GM23338 (cell line): ENCODE data around the gene TEKT5. TPM values are rescaled to one million over a fixed set of nuclear protein-coding genes. Genes with fewer than 3 reads are reported as not detected.

Experiments used
- ATAC-seq: fragments of 200-7000 bp; cut with Tn5 transposase; 3 replicates; pipeline ENCODE4 v1.9.1; 2020
- DNase-seq: peaks from one replicate; pipeline ENCODE4 v3.0.0-alpha.2; 2015; ENCODE audit warnings: low spot score
- H2AFZ ChIP-seq: fragments of 200-600 bp; sonication (generic); 2 replicates; pipeline ENCODE4 v1.8.0; 2016; ENCODE audit warnings: antibody characterized with exemption, mild to moderate bottlenecking, moderate library complexity
- H3F3A ChIP-seq: fragments of 200-600 bp; sonication (generic); replicated peaks from 2 replicates; pipeline ENCODE4 v1.8.0; 2017; ENCODE audit warnings: antibody characterized with exemption, mixed run types, low read depth
- H3K27ac ChIP-seq: fragments of 200-600 bp; sonication (generic); 2 replicates; pipeline ENCODE4 v1.6.1; 2016; ENCODE audit warnings: low read depth
- H3K27me3 ChIP-seq: fragments of 200-600 bp; sonication (generic); 2 replicates; pipeline ENCODE4 v1.8.0; 2016; ENCODE audit warnings: mild to moderate bottlenecking, mixed run types, moderate library complexity; ENCODE audit not compliant: insufficient read depth
- H3K36me3 ChIP-seq: fragments of 200-600 bp; sonication (generic); 2 replicates; pipeline ENCODE4 v1.8.0; 2016; ENCODE audit warnings: mild to moderate bottlenecking; ENCODE audit not compliant: insufficient read depth
- H3K4me1 ChIP-seq: fragments of 200-600 bp; sonication (generic); 2 replicates; pipeline ENCODE4 v1.8.0; 2016; ENCODE audit warnings: mild to moderate bottlenecking, moderate library complexity; ENCODE audit not compliant: insufficient read depth
- H3K4me2 ChIP-seq: fragments of 200-600 bp; sonication (generic); 2 replicates; pipeline ENCODE4 v1.7.1; 2017; ENCODE audit warnings: mixed run types
- H3K4me3 ChIP-seq: fragments of 200-600 bp; sonication (generic); 2 replicates; pipeline ENCODE4 v1.6.1; 2016; ENCODE audit warnings: mixed run types
- H3K79me2 ChIP-seq: fragments of 200-600 bp; sonication (generic); replicated peaks from 2 replicates; pipeline ENCODE4 v1.8.0; 2017; ENCODE audit warnings: mild to moderate bottlenecking; ENCODE audit not compliant: insufficient read depth
- H3K9me2 ChIP-seq: fragments of 200-600 bp; sonication (generic); 2 replicates; pipeline ENCODE4 v1.8.0; 2017; ENCODE audit not compliant: insufficient read depth
- H4K20me1 ChIP-seq: fragments of 200-600 bp; sonication (generic); replicated peaks from 2 replicates; pipeline ENCODE4 v1.8.0; 2017; ENCODE audit warnings: mild to moderate bottlenecking; ENCODE audit not compliant: insufficient read depth
- H3K27ac Mint-ChIP-seq: 2 replicates; pipeline ENCODE4 v1.8.0; 2020; ENCODE audit warnings: inconsistent platforms, mild to moderate bottlenecking, moderate library complexity, mixed read lengths
- H3K27me3 Mint-ChIP-seq: 3 replicates; pipeline ENCODE4 v1.8.0; 2022; ENCODE audit warnings: low read depth, mild to moderate bottlenecking, moderate library complexity, mixed read lengths, inconsistent platforms; ENCODE audit not compliant: insufficient read depth, poor library complexity
- H3K36me3 Mint-ChIP-seq: 3 replicates; pipeline ENCODE4 v1.8.0; 2021; ENCODE audit warnings: low read depth, mild to moderate bottlenecking, inconsistent platforms, moderate library complexity, mixed read lengths
- H3K4me1 Mint-ChIP-seq: 3 replicates; pipeline ENCODE4 v1.8.0; 2020; ENCODE audit warnings: mild to moderate bottlenecking, inconsistent platforms, mixed read lengths
- H3K4me3 Mint-ChIP-seq: 3 replicates; pipeline ENCODE4 v1.8.0; 2021; ENCODE audit warnings: moderate library complexity, mild to moderate bottlenecking, inconsistent platforms, mixed read lengths
- H3K9me3 Mint-ChIP-seq: 3 replicates; pipeline ENCODE4 v1.8.0; 2020; ENCODE audit warnings: moderate library complexity, mild to moderate bottlenecking, inconsistent platforms, mixed read lengths
- CREB1 ChIP-seq: fragments of 250-450 bp; sonication (Bioruptor Pico); IDR thresholded peaks from 2 replicates; pipeline ENCODE4 v1.5.0; 2020; ENCODE audit warnings: low read depth, mild to moderate bottlenecking, moderate library complexity
- JUNB ChIP-seq: IDR thresholded peaks from one replicate; pipeline ENCODE4 v1.6.1; 2016; ENCODE audit warnings: antibody characterized with exemption; ENCODE audit not compliant: unreplicated experiment
- NANOG ChIP-seq: IDR thresholded peaks from 2 replicates; pipeline ENCODE4 v1.6.1; 2016; ENCODE audit warnings: antibody characterized with exemption, borderline replicate concordance
- POLR2AphosphoS5 ChIP-seq: IDR thresholded peaks from 2 replicates; pipeline ENCODE4 v1.6.1; 2016; ENCODE audit warnings: antibody characterized with exemption, low read depth
- STAT1 ChIP-seq: IDR thresholded peaks from one replicate; pipeline ENCODE4 v1.6.1; 2016; ENCODE audit warnings: antibody characterized with exemption; ENCODE audit not compliant: unreplicated experiment
- polyA plus RNA-seq: library from polyadenylated mRNA; unstranded; fragments of >200 nt; fragmentation: Nextera tagmentation; extraction: Ambion mirVana; gene quantifications from 2 replicates; pipeline ENCODE4 v1.2.1, GENCODE V29; 2016
- total RNA-seq: library from RNA; depleted of rRNA; stranded (reverse); fragments of >200 nt; shearing (Covaris generic); gene quantifications from 2 replicates; pipeline ENCODE4 v1.2.3, GENCODE V29; 2014
- TF ChIP-seq, protein P1 (sequence below): IDR thresholded peaks from 2 replicates; pipeline ENCODE4 v1.6.1; 2016; ENCODE audit warnings: antibody characterized with exemption
- TF ChIP-seq, protein P2 (sequence below): fragments of 250-450 bp; sonication (Bioruptor Pico); IDR thresholded peaks from 2 replicates; pipeline ENCODE4 v1.5.0; 2020; ENCODE audit warnings: mild to moderate bottlenecking, moderate library complexity

The TEKT5 gene
- total and polyA plus RNA-seq, 2 experiments from 2014 or later = 0.52 TPM; not detected in 1

DNA sequence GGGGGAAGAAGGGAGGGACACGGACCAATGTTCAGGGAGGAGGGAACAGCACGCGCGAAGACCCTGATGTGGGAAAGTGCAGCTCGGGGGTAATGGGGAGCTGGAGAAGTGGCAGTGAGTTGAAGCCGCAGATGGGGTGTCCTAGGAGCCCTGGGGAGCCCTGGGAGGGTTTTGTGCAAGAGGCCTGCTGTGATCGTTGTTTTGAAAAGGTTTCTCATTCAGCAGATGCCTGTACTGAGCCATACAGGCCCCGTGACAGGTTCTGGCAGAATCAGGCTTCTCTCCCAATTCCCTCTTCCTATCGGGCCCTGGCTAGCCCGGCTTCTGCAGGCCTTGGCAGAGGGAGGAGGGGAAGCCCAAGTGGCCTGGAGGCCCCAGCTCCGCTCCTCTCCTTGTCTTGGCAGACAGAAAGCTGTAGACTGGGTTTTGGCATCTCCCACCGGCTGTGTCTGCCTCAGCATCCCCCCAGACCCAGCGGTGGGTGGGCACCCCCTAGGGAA lies 76.0 kb downstream of the TEKT5 start (continued):
- no peak for TF ChIP-seq STAT1
- TF ChIP-seq, protein P1, sequence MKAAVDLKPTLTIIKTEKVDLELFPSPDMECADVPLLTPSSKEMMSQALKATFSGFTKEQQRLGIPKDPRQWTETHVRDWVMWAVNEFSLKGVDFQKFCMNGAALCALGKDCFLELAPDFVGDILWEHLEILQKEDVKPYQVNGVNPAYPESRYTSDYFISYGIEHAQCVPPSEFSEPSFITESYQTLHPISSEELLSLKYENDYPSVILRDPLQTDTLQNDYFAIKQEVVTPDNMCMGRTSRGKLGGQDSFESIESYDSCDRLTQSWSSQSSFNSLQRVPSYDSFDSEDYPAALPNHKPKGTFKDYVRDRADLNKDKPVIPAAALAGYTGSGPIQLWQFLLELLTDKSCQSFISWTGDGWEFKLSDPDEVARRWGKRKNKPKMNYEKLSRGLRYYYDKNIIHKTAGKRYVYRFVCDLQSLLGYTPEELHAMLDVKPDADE = no peak
- TF ChIP-seq POLR2AphosphoS5 = no peak
- TF ChIP-seq JUNB = no peak

DNA sequence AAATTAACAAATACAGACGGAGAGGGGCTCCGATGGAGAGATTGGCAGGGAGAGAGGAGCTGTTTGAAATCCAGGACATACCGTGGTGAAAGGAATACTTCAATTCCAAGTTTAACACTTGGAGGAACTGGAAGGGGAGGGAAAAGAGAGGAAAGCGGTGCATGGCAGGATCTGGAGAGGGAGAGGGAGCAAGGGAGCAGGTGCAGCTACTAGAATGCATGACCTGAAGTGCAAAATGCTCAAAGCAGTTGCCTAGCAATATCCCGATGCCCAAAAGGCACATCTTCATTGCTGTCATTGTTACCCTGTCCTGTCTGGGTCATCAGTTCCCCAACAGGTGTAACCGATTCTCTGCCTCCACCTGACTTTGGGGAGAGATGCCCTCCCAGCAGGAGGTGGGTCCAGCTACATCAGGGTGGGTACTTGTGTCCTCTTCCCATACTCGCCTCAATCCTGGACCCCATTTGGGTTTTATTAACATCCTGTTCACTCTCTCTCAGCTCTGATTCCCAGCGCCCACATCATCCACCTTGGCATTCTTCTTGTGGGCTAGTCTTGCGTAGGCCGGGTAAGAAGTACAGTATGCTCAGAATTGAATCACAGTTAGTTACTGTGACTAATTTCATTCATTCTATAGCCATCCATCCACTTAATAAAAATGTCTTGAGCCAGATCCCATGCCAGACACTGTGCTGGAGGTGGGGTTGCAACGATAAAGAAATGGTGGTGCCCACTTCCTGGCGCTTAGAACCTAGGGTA lies 76.9 kb downstream of the TEKT5 start:
- peaks cover 6% of the 10 kb centered on the region; the same call in 1 of the 2 replicates for H3K27me3 ChIP-seq
- Mint-ChIP-seq H3K27ac (no peak overlapping the region), H3K4me3 (no peak overlapping the region; the same call in 2 of the 3 replicates), H3K9me3 (no peaks in the 10 kb centered on the region; the same call in 2 of the 3 replicates), H3K27me3 (peaks cover 13% of the 10 kb centered on the region), H3K36me3 (no peaks in the 10 kb centered on the region), H3K4me1 (peaks cover 30% of the 10 kb centered on the region)
- H4K20me1 ChIP-seq = no peaks in the 10 kb centered on the region
- peaks cover 34% of the 10 kb centered on the region for H3K4me1 ChIP-seq
- peak overlapping the region; percentile 48 for H3K4me3 ChIP-seq
- no peak for TF ChIP-seq NANOG
- H3F3A ChIP-seq = no peaks in the 10 kb centered on the region
- DNase-seq = no peak
- no peak overlapping the region for H3K27ac ChIP-seq
- no peaks in the 10 kb centered on the region for H3K36me3 ChIP-seq
- peak overlapping the region; percentile 78; the same call in 1 of the 2 replicates for H2AFZ ChIP-seq
- peak overlapping the region; percentile 94 for H3K4me2 ChIP-seq
- no peaks in the 10 kb centered on the region for H3K79me2 ChIP-seq
- ATAC-seq = no peak
- H3K9me2 ChIP-seq = no peaks in the 10 kb centered on the region

DNA sequence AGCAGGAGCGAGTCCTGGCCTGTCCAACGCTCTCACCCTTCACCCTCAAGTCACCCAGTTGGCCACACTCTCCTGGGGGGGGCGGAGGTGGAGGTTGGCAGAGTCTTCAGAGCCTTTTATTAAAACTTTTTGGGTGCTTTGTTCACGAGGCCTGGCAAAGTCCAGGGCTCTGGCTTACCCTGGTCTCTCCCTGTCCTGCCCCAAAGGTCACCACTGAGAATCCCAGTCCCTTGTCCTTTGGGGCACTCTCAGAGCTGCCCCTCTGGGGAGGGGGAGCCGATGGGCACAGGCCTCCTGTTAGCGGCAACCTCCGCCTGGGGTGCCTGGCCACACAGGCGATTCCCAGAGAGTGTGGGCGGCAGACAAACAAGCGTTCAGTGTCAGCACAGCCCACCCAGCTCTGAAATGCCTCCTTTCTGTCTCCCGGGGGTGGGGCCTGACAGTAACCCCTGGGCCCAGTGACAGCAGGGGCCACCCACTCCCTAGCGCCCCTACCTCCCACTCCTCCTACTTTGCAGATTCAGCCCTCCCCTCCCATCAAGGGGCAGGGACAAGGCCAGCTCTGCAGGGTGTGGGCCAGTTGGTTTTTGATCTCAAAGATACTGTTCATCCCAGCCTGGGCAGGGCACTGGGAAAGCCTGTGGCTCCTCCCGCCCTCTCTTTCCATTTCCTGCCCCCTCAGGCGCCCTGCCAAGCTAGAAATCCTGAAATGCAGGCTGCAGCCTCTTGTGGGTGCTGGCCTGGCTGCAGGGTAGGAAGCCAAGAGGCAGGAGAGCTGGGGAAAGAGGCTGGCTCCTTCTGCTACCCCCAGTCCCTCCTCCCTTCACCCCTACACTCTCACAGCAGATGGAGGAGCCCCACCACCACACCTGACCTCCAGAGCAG lies 77.7 kb downstream of the TEKT5 start:
- H3K27me3 Mint-ChIP-seq = peaks cover 13% of the 10 kb centered on the region
- Histone ChIP-seq H3F3A (no peaks in the 10 kb centered on the region), H4K20me1 (no peaks in the 10 kb centered on the region), H3K4me2 (peak overlapping the region; percentile 78), H3K4me3 (peak overlapping the region; percentile 48), H3K27ac (no peak overlapping the region), H3K9me2 (no peaks in the 10 kb centered on the region), H3K36me3 (no peaks in the 10 kb centered on the region), H3K4me1 (peaks cover 34% of the 10 kb centered on the region), H2AFZ (peak overlapping the region; percentile 78), H3K79me2 (no peaks in the 10 kb centered on the region), H3K27me3 (peaks cover 6% of the 10 kb centered on the region; the same call in 1 of the 2 replicates)
- H3K36me3 Mint-ChIP-seq = no peaks in the 10 kb centered on the region
- H3K9me3 Mint-ChIP-seq = no peaks in the 10 kb centered on the region; the same call in 2 of the 3 replicates
- peak; percentile 60 for ATAC-seq
- no peak overlapping the region for H3K27ac Mint-ChIP-seq
- peak; percentile 61 for DNase-seq
- peak overlapping the region; percentile 44 for H3K4me3 Mint-ChIP-seq
- peaks cover 30% of the 10 kb centered on the region for H3K4me1 Mint-ChIP-seq
- TF ChIP-seq JUNB (no peak), NANOG (no peak), CREB1 (no peak), STAT1 (no peak)
- TF ChIP-seq, protein P2, sequence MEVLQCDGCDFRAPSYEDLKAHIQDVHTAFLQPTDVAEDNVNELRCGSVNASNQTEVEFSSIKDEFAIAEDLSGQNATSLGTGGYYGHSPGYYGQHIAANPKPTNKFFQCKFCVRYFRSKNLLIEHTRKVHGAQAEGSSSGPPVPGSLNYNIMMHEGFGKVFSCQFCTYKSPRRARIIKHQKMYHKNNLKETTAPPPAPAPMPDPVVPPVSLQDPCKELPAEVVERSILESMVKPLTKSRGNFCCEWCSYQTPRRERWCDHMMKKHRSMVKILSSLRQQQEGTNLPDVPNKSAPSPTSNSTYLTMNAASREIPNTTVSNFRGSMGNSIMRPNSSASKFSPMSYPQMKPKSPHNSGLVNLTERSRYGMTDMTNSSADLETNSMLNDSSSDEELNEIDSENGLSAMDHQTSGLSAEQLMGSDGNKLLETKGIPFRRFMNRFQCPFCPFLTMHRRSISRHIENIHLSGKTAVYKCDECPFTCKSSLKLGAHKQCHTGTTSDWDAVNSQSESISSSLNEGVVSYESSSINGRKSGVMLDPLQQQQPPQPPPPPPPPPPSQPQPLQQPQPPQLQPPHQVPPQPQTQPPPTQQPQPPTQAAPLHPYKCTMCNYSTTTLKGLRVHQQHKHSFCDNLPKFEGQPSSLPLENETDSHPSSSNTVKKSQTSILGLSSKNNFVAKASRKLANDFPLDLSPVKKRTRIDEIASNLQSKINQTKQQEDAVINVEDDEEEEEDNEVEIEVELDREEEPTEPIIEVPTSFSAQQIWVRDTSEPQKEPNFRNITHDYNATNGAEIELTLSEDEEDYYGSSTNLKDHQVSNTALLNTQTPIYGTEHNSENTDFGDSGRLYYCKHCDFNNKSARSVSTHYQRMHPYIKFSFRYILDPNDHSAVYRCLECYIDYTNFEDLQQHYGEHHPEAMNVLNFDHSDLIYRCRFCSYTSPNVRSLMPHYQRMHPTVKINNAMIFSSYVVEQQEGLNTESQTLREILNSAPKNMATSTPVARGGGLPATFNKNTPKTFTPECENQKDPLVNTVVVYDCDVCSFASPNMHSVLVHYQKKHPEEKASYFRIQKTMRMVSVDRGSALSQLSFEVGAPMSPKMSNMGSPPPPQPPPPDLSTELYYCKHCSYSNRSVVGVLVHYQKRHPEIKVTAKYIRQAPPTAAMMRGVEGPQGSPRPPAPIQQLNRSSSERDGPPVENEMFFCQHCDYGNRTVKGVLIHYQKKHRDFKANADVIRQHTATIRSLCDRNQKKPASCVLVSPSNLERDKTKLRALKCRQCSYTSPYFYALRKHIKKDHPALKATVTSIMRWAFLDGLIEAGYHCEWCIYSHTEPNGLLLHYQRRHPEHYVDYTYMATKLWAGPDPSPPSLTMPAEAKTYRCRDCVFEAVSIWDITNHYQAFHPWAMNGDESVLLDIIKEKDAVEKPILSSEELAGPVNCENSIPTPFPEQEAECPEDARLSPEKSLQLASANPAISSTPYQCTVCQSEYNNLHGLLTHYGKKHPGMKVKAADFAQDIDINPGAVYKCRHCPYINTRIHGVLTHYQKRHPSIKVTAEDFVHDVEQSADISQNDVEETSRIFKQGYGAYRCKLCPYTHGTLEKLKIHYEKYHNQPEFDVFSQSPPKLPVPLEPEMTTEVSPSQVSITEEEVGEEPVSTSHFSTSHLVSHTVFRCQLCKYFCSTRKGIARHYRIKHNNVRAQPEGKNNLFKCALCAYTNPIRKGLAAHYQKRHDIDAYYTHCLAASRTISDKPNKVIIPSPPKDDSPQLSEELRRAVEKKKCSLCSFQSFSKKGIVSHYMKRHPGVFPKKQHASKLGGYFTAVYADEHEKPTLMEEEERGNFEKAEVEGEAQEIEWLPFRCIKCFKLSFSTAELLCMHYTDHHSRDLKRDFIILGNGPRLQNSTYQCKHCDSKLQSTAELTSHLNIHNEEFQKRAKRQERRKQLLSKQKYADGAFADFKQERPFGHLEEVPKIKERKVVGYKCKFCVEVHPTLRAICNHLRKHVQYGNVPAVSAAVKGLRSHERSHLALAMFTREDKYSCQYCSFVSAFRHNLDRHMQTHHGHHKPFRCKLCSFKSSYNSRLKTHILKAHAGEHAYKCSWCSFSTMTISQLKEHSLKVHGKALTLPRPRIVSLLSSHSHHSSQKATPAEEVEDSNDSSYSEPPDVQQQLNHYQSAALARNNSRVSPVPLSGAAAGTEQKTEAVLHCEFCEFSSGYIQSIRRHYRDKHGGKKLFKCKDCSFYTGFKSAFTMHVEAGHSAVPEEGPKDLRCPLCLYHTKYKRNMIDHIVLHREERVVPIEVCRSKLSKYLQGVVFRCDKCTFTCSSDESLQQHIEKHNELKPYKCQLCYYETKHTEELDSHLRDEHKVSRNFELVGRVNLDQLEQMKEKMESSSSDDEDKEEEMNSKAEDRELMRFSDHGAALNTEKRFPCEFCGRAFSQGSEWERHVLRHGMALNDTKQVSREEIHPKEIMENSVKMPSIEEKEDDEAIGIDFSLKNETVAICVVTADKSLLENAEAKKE (CRISPR knock-in tag) = no peak
- TF ChIP-seq, protein P1 = no peak
